BLaER1 (cell line): ENCODE data around the gene PDZD4.

Experiments
- H3K27ac ChIP-seq: shearing (Covaris generic); formaldehyde crosslinking; 2 replicates; pipeline ENCODE4 v1.8.1; 2022
- H3K27me3 ChIP-seq: shearing (Covaris generic); formaldehyde crosslinking; 2 replicates; pipeline ENCODE4 v1.8.1; 2022
- H3K36me3 ChIP-seq: shearing (Covaris generic); formaldehyde crosslinking; 2 replicates; pipeline ENCODE4 v1.8.1; 2022
- H3K4me1 ChIP-seq: shearing (Covaris generic); formaldehyde crosslinking; 2 replicates; pipeline ENCODE4 v1.8.1; 2022
- H3K4me2 ChIP-seq: shearing (Covaris generic); formaldehyde crosslinking; 2 replicates; pipeline ENCODE4 v1.8.1; 2022
- H3K4me3 ChIP-seq: shearing (Covaris generic); formaldehyde crosslinking; 2 replicates; pipeline ENCODE4 v1.8.1; 2022
- H3K9ac ChIP-seq: shearing (Covaris generic); formaldehyde crosslinking; 2 replicates; pipeline ENCODE4 v1.8.1; 2022
- H3K9me3 ChIP-seq: shearing (Covaris generic); formaldehyde crosslinking; 2 replicates; pipeline ENCODE4 v1.8.1; 2022
- H4K20me1 ChIP-seq: shearing (Covaris generic); formaldehyde crosslinking; 2 replicates; pipeline ENCODE4 v1.8.1; 2022
- Cebpa-rat ChIP-seq: shearing (Covaris generic); IDR thresholded peaks from 2 replicates; pipeline ENCODE4 v1.8.1; 2022

PDZD4 gene

GRCh38 chrX:153794018-153794896 is 36.1 kb downstream of the PDZD4 start, which contains the start of the genes IDH3G and SSR4:
IDH3G (minus strand) TSS chrX:153794375; CDS start chrX:153794326, 49 bp downstream.
SSR4 (plus strand) TSS chrX:153794668; CDS start chrX:153794688, 20 bp downstream.
- Histone ChIP-seq H3K27ac (peak within 1 kb of the TSS; percentile 97), H3K4me1 (peaks cover 42% of the 10 kb centered on the region), H3K4me2 (peak within 1 kb of the TSS; percentile 89), H3K36me3 (peaks cover 65% of the 10 kb centered on the region), H3K27me3 (peaks cover 35% of the 10 kb centered on the region), H3K9me3 (peaks cover 49% of the 10 kb centered on the region), H3K4me3 (peak within 1 kb of the TSS; percentile 82), H3K9ac (peak within 1 kb of the TSS; percentile 94), H4K20me1 (peaks cover 79% of the 10 kb centered on the region)
- no peak for TF ChIP-seq Cebpa-rat

GRCh38 chrX:153793291-153793690 is 37.1 kb downstream of the PDZD4 start:
- Histone ChIP-seq H3K4me1 (peaks cover 42% of the 10 kb centered on the region), H4K20me1 (peaks cover 79% of the 10 kb centered on the region), H3K27ac (peak overlapping the region; percentile 97)

GRCh38 chrX:153792368-153792767 is 38.0 kb downstream of the PDZD4 start:
- Histone ChIP-seq H3K27ac (no peak overlapping the region), H3K4me3 (no peak overlapping the region), H3K4me2 (peak overlapping the region; percentile 89), H3K36me3 (peaks cover 66% of the 10 kb centered on the region), H3K9me3 (peaks cover 33% of the 10 kb centered on the region), H4K20me1 (peaks cover 82% of the 10 kb centered on the region), H3K4me1 (peaks cover 42% of the 10 kb centered on the region), H3K27me3 (peaks cover 37% of the 10 kb centered on the region), H3K9ac (peak overlapping the region; percentile 94; the same call in 1 of the 2 replicates)
- no peak for TF ChIP-seq Cebpa-rat

More at GRCh38 chrX:153793291-153793690, 37.1 kb downstream of the PDZD4 start:
- H3K4me2 ChIP-seq: peak overlapping the region; percentile 89
- H3K27me3 ChIP-seq: peaks cover 33% of the 10 kb centered on the region
- H3K9me3 ChIP-seq: peaks cover 41% of the 10 kb centered on the region
- H3K9ac ChIP-seq: peak overlapping the region; percentile 94
- peaks cover 65% of the 10 kb centered on the region for H3K36me3 ChIP-seq
- peak overlapping the region; percentile 82 for H3K4me3 ChIP-seq
- TF ChIP-seq Cebpa-rat: no peak

- Histone ChIP-seq H3K4me1 (peaks cover 38% of the 10 kb centered on the region), H3K27ac (no peak overlapping the region), H3K4me3 (no peak overlapping the region), H3K27me3 (peaks cover 31% of the 10 kb centered on the region), H3K9ac (no peak overlapping the region), H4K20me1 (peaks cover 77% of the 10 kb centered on the region), H3K36me3 (peaks cover 66% of the 10 kb centered on the region), H3K9me3 (peaks cover 26% of the 10 kb centered on the region), H3K4me2 (no peak overlapping the region)
- no peak for TF ChIP-seq Cebpa-rat
Measured at GRCh38 chrX:153791104-153791852, 39.1 kb downstream of the PDZD4 start.

- TF ChIP-seq Cebpa-rat: no peak
Measured at GRCh38 chrX:153789654-153790053, 40.7 kb downstream of the PDZD4 start.

GRCh38 chrX:153786669-153787068 is 43.7 kb downstream of the PDZD4 start:
- H3K4me1 ChIP-seq: peaks cover 46% of the 10 kb centered on the region
- peaks cover 20% of the 10 kb centered on the region for H3K9me3 ChIP-seq
- no peak overlapping the region for H3K27ac ChIP-seq
- H3K36me3 ChIP-seq: peaks cover 81% of the 10 kb centered on the region
- H3K4me2 ChIP-seq: no peak overlapping the region
- no peak overlapping the region for H3K4me3 ChIP-seq
- H3K27me3 ChIP-seq: peaks cover 35% of the 10 kb centered on the region
- TF ChIP-seq Cebpa-rat: no peak
- H4K20me1 ChIP-seq: peaks cover 59% of the 10 kb centered on the region
- no peak overlapping the region for H3K9ac ChIP-seq

More at GRCh38 chrX:153789654-153790053, 40.7 kb downstream of the PDZD4 start:
- Histone ChIP-seq H3K27me3 (peaks cover 36% of the 10 kb centered on the region), H3K4me3 (no peak overlapping the region), H3K4me2 (no peak overlapping the region), H4K20me1 (peaks cover 69% of the 10 kb centered on the region), H3K9ac (no peak overlapping the region), H3K9me3 (peaks cover 13% of the 10 kb centered on the region), H3K27ac (no peak overlapping the region), H3K36me3 (peaks cover 71% of the 10 kb centered on the region), H3K4me1 (peaks cover 35% of the 10 kb centered on the region)

- Histone ChIP-seq H3K27ac (no peak overlapping the region), H3K4me1 (peaks cover 53% of the 10 kb centered on the region), H4K20me1 (peaks cover 37% of the 10 kb centered on the region), H3K27me3 (peaks cover 16% of the 10 kb centered on the region; the same call in 1 of the 2 replicates), H3K9me3 (peaks cover 20% of the 10 kb centered on the region), H3K4me2 (no peak overlapping the region), H3K4me3 (no peak overlapping the region), H3K9ac (no peak overlapping the region), H3K36me3 (peaks cover 62% of the 10 kb centered on the region)
- no peak for TF ChIP-seq Cebpa-rat
Measured at GRCh38 chrX:153784325-153784967, 45.9 kb downstream of the PDZD4 start.

GRCh38 chrX:153783378-153784013 is 46.8 kb downstream of the PDZD4 start:
- Histone ChIP-seq H4K20me1 (peaks cover 28% of the 10 kb centered on the region; the same call in 1 of the 2 replicates), H3K36me3 (peaks cover 53% of the 10 kb centered on the region), H3K9me3 (peaks cover 20% of the 10 kb centered on the region), H3K9ac (no peak overlapping the region), H3K27me3 (peaks cover 14% of the 10 kb centered on the region; the same call in 1 of the 2 replicates), H3K4me1 (peaks cover 60% of the 10 kb centered on the region), H3K4me3 (no peak overlapping the region), H3K27ac (no peak overlapping the region), H3K4me2 (0 out of 2 replicates have a peak overlapping the region, but pooled peaks have one; percentile 12)
- TF ChIP-seq Cebpa-rat: no peak

- peaks cover 20% of the 10 kb centered on the region for H3K9me3 ChIP-seq
- TF ChIP-seq Cebpa-rat: no peak
- H3K4me2 ChIP-seq: peak overlapping the region; percentile 12; the same call in 1 of the 2 replicates
- H3K36me3 ChIP-seq: peaks cover 46% of the 10 kb centered on the region
- peaks cover 66% of the 10 kb centered on the region for H3K4me1 ChIP-seq
- no peak overlapping the region for H3K9ac ChIP-seq
- no peak overlapping the region for H3K4me3 ChIP-seq
- H3K27ac ChIP-seq: no peak overlapping the region
- H3K27me3 ChIP-seq: peaks cover 9% of the 10 kb centered on the region; the same call in 1 of the 2 replicates
- H4K20me1 ChIP-seq: peaks cover 21% of the 10 kb centered on the region; the same call in 1 of the 2 replicates
Measured at GRCh38 chrX:153782871-153783270, 47.5 kb downstream of the PDZD4 start.
